Measurements from ENCODE around the gene TMC1. TPM values are rescaled to one million over a fixed set of nuclear protein-coding genes. Genes with fewer than 3 reads are reported as not detected.
A peak's percentile ranks its signal among the peaks of the same experiment; 100 is the strongest.
"Not testable (repeated sequence)": the region's sequence is repeated elsewhere in the genome, so short reads cannot be mapped to it uniquely, and the experiment has no call there.

The TMC1 gene
- total RNA-seq, 1 experiment from 2014 or later, result not detected

- Histone ChIP-seq H3K4me3 (no peak overlapping the region), H3K4me1 (no peaks in the 10 kb centered on the region), H3K36me3 (no peaks in the 10 kb centered on the region), H3K9me3 (replicated peaks) (no peaks in the 10 kb centered on the region), H3K27me3 (peaks cover 3% of the 10 kb centered on the region; the same call in 1 of the 2 replicates), H3K27ac (no peak overlapping the region)
- DNase-seq, result no peak
Measured at GRCh38 chr9:72826996-72827949, 305.9 kb downstream of the TMC1 start.

- no peak overlapping the region for H3K27ac ChIP-seq
- no peak for DNase-seq
Measured at GRCh38 chr9:72827950-72828731, 306.7 kb downstream of the TMC1 start.

GRCh38 chr9:72834994-72835393 lies 313.6 kb downstream of the TMC1 start:
- no peak for DNase-seq
- Histone ChIP-seq H3K4me3 (no peak overlapping the region), H3K27ac (no peak overlapping the region), H3K27me3 (peaks cover 3% of the 10 kb centered on the region; the same call in 1 of the 2 replicates), H3K4me1 (no peaks in the 10 kb centered on the region), H3K9me3 (replicated peaks) (no peaks in the 10 kb centered on the region), H3K36me3 (no peaks in the 10 kb centered on the region)

More at GRCh38 chr9:72827950-72828731, 306.7 kb downstream of the TMC1 start:
- Histone ChIP-seq H3K4me1 (no peaks in the 10 kb centered on the region), H3K4me3 (no peak overlapping the region), H3K36me3 (no peaks in the 10 kb centered on the region), H3K9me3 (replicated peaks) (no peaks in the 10 kb centered on the region), H3K27me3 (peaks cover 3% of the 10 kb centered on the region; the same call in 1 of the 2 replicates)

GRCh38 chr9:72836790-72837189 lies 315.4 kb downstream of the TMC1 start:
- Histone ChIP-seq H3K4me3 (no peak overlapping the region), H3K27ac (no peak overlapping the region), H3K4me1 (no peaks in the 10 kb centered on the region), H3K9me3 (replicated peaks) (no peaks in the 10 kb centered on the region), H3K36me3 (no peaks in the 10 kb centered on the region), H3K27me3 (no peaks in the 10 kb centered on the region)
- DNase-seq, result no peak

- H3K27ac ChIP-seq, result no peak overlapping the region
- H3K27me3 ChIP-seq, result no peaks in the 10 kb centered on the region
- DNase-seq, result no peak
Measured at GRCh38 chr9:72839085-72839484, 317.7 kb downstream of the TMC1 start.

GRCh38 chr9:72843520-72844439 lies 322.4 kb downstream of the TMC1 start:
- no peaks in the 10 kb centered on the region for H3K27me3 ChIP-seq
- H3K36me3 ChIP-seq, result no peaks in the 10 kb centered on the region
- H3K27ac ChIP-seq, result no peak overlapping the region
- H3K9me3 ChIP-seq (replicated peaks), result no peaks in the 10 kb centered on the region
- no peak overlapping the region for H3K4me3 ChIP-seq
- H3K4me1 ChIP-seq, result peaks cover 5% of the 10 kb centered on the region; the same call in 1 of the 2 replicates
- peak in 1 of 2 experiments; percentile 40 for DNase-seq

More at GRCh38 chr9:72839085-72839484, 317.7 kb downstream of the TMC1 start:
- Histone ChIP-seq H3K9me3 (replicated peaks) (no peaks in the 10 kb centered on the region), H3K4me1 (peaks cover 3% of the 10 kb centered on the region; the same call in 1 of the 2 replicates), H3K36me3 (no peaks in the 10 kb centered on the region), H3K4me3 (no peak overlapping the region)

DNA sequence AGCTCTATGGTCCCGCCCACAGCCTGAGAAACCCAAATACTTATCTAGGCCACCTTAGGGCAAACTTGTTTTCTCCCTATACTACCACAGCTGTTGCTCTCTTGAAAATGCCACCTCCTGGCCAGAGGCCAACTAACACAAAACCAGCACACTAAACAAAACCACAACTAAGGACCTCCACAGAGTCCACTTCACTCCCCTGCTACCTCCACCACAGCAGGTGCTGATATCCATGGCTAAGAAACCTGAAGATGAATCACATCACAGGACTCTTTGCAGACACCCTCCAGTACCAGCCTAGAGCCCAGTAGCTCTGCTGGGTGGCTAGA lies 323.0 kb downstream of the TMC1 start:
- no peak overlapping the region for H3K27ac ChIP-seq
- no peak overlapping the region for H3K4me3 ChIP-seq
- H3K27me3 ChIP-seq, result no peaks in the 10 kb centered on the region
- H3K9me3 ChIP-seq (replicated peaks), result no peaks in the 10 kb centered on the region
- no peaks in the 10 kb centered on the region for H3K36me3 ChIP-seq
- peaks cover 5% of the 10 kb centered on the region; the same call in 1 of the 2 replicates for H3K4me1 ChIP-seq
- DNase-seq, result peak; percentile 34 to 52

DNA sequence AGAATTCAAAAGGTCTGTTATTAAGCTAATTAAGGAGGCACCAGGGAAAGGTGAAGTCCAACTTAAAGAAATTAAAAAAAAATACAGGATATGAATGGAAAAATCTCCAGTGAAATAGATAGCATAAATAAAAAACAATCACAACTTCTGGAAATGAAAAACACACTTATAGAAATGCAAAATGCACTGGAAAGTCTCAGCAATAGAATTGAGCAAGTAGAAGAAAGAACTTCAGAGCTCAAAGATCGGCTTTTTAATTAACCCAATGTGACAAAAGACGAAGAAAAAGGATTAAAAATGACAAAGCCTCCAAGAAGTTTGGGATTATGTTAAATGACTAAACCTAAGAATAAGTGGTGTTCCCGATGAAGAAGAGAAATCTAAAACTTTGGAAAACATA lies 323.6 kb downstream of the TMC1 start:
- not testable (repeated sequence) for H3K4me1 ChIP-seq; H3K27ac ChIP-seq; H3K36me3 ChIP-seq; H3K9me3 ChIP-seq (replicated peaks); H3K4me3 ChIP-seq; H3K27me3 ChIP-seq; DNase-seq

- not testable (repeated sequence) for H3K27ac ChIP-seq; H3K36me3 ChIP-seq; DNase-seq; H3K9me3 ChIP-seq (replicated peaks); H3K4me3 ChIP-seq; H3K27me3 ChIP-seq; H3K4me1 ChIP-seq
Measured at GRCh38 chr9:72850209-72850608, 328.8 kb downstream of the TMC1 start.

GRCh38 chr9:72855321-72855720 lies 333.9 kb downstream of the TMC1 start:
- Histone ChIP-seq H3K4me1 (no peaks in the 10 kb centered on the region; the same call in 1 of the 2 replicates), H3K4me3 (no peak overlapping the region), H3K9me3 (replicated peaks) (no peaks in the 10 kb centered on the region), H3K27me3 (no peaks in the 10 kb centered on the region), H3K27ac (no peak overlapping the region), H3K36me3 (no peaks in the 10 kb centered on the region)
- no peak for DNase-seq

GRCh38 chr9:72855890-72856523 lies 334.6 kb downstream of the TMC1 start:
- no peaks in the 10 kb centered on the region for H3K9me3 ChIP-seq (replicated peaks)
- no peak overlapping the region for H3K27ac ChIP-seq
- no peaks in the 10 kb centered on the region; the same call in 1 of the 2 replicates for H3K4me1 ChIP-seq
- no peak for DNase-seq
- H3K27me3 ChIP-seq, result no peaks in the 10 kb centered on the region
- no peak overlapping the region for H3K4me3 ChIP-seq
- no peaks in the 10 kb centered on the region for H3K36me3 ChIP-seq

GRCh38 chr9:72856972-72857623 lies 335.7 kb downstream of the TMC1 start:
- DNase-seq, result peak in 1 of 2 experiments; percentile 60
- H3K4me1 ChIP-seq, result no peaks in the 10 kb centered on the region; the same call in 1 of the 2 replicates
- H3K4me3 ChIP-seq, result no peak overlapping the region
- no peak overlapping the region for H3K27ac ChIP-seq
- H3K36me3 ChIP-seq, result no peaks in the 10 kb centered on the region
- no peaks in the 10 kb centered on the region for H3K27me3 ChIP-seq
- H3K9me3 ChIP-seq (replicated peaks), result no peaks in the 10 kb centered on the region

DNA sequence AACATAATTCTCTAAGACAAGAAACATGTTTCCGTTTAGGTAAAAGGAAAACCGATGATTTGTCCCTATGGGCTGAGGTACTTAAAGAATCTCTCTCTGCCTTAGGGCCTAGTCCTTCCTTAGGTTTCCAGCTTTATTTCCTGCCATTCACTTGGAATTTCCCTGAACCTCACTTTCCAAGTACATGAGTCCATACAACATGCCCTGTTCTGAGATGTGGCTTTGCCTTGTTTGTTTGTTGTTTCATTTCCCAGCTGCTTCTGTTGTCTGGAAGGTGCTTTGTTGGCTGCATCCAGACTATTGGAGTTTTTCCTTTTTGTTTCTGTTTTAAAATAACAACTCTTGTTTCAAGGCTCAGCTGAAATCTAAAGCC lies 336.2 kb downstream of the TMC1 start:
- no peaks in the 10 kb centered on the region for H3K36me3 ChIP-seq
- no peak overlapping the region for H3K27ac ChIP-seq
- H3K9me3 ChIP-seq (replicated peaks), result no peaks in the 10 kb centered on the region
- DNase-seq, result no peak
- no peak overlapping the region for H3K4me3 ChIP-seq
- no peaks in the 10 kb centered on the region; the same call in 1 of the 2 replicates for H3K4me1 ChIP-seq
- H3K27me3 ChIP-seq, result no peaks in the 10 kb centered on the region

Measured in SJCRH30 (cell line).